WI38 (cell line): ENCODE measurements around the gene MBOAT1.

Experiments
- H3K4me3 ChIP-seq: 2 replicates; pipeline ENCODE4 v1.5.1; 2011; ENCODE audit warnings: low read depth, mild to moderate bottlenecking, control low read depth, low read length
- TF ChIP-seq, protein P1 (sequence below): IDR thresholded peaks from 2 replicates; pipeline ENCODE4 v1.5.1; 2012; ENCODE audit warnings: low read depth, mild to moderate bottlenecking, control low read depth, low read length

Gene MBOAT1

DNA sequence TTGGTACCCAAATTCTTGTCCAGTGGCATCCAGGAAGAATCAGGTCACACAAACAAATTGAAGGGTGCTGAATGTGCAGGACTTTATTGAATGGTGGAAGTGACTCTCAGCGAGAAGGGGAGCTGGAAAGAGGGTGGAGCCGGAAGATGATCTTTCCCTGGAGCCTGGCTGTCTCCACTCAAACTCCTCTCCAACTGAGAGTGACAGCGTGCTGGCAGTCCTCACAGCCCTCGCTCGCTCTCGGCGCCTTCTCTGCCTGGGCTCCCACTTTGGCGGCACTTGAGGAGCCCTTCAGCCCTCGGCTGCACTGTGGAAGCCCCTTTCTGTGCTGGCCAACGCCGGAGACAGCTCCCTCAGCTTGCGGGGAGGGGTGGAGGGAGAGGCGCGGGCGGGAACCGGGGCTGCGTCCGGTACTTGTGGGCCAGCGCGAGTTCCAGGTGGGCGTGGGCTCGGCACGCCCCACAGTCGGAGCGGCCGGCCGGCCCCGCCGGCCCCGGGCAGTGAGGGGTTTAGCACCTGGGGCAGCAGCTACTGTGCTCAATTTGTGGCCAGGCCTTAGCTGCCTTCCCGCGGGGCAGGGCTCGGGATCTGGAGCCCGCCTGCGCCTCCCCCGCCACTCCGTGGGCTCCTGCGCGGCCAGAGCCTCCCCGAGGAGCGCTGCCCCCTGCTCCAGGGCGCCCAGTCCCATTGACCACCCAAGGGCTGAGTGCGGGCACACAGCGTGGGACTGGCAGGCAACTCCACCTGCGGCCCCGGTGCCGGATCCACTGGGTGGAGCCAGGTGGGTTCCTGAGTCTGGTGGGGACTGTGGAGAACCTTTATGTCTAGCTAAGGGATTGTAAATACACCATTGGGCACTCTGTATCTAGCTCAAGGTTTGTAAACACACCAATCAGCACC lies 26.7 kb upstream of the MBOAT1 start:
- TF ChIP-seq, protein P1, sequence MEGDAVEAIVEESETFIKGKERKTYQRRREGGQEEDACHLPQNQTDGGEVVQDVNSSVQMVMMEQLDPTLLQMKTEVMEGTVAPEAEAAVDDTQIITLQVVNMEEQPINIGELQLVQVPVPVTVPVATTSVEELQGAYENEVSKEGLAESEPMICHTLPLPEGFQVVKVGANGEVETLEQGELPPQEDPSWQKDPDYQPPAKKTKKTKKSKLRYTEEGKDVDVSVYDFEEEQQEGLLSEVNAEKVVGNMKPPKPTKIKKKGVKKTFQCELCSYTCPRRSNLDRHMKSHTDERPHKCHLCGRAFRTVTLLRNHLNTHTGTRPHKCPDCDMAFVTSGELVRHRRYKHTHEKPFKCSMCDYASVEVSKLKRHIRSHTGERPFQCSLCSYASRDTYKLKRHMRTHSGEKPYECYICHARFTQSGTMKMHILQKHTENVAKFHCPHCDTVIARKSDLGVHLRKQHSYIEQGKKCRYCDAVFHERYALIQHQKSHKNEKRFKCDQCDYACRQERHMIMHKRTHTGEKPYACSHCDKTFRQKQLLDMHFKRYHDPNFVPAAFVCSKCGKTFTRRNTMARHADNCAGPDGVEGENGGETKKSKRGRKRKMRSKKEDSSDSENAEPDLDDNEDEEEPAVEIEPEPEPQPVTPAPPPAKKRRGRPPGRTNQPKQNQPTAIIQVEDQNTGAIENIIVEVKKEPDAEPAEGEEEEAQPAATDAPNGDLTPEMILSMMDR, result no peak
- H3K4me3 ChIP-seq, result no peak overlapping the region

DNA sequence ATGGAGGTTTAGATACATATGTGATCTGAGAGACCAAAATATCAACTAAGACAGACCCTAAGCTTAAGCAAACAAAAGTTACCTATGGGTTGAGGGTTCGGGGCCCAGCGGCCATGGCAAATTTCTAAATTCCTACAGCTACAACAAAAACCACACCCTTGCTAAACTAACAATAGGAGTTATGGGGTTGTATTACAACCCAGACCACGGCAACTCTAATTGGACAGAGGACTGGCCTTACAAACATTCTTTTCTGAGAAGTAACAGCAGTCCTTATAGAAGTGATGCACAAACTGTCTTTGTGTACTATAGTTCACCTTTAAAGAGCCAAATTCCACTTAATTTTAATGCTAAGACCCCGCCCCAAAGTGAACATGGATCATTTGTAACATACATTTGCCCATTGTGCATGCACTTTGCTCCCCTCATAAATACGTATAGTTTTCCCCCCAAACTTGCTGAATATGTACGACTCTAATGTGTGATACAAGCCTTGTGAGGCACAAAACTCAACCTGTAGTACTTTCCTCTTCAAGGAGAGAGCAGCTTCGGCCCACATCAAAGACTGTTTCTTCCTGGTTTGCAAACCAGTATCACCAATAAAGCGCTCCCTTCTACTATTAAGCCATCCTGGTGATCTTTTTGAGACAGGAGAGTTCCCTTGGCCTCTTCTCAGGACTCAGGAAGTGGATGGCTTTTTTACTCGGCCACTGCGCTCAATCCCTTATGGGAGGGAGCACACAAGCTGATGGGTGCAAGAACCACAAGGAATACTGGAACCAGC lies 25.6 kb upstream of the MBOAT1 start:
- H3K4me3 ChIP-seq, result no peak overlapping the region
- TF ChIP-seq, protein P1, result no peak

DNA sequence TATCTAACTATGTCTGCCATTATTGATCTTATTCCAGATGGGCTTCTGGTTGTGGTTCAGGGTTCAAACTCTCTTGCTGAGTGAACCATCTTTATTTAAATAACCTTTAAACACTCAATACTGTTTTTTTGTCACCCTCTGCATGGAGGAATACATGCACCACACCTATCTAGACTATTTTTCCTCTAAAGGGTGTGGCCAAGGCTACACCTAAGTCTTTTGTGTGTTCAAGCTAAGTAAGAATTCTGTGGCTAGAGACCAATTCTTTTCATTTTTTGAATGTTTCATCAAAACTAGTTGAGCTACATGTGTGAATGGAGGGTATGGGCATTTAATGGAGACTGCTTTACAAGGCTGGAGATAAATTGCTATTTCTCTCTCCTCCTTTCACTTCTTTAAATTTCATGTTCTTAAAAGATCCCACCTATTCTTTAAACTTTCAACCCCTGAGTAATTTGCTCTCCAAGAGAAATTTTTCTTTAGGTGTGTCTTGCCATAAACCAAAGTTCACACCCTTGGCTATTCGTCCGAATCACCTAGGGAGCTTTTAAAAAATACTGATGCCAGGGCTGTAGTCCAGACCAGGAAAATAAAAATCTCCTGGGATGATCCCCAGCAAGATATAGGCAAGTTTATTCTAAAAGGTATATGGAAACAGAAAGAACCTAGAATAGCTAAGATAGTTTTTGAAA lies 24.8 kb upstream of the MBOAT1 start:
- TF ChIP-seq, protein P1, result no peak
- H3K4me3 ChIP-seq, result no peak overlapping the region

DNA sequence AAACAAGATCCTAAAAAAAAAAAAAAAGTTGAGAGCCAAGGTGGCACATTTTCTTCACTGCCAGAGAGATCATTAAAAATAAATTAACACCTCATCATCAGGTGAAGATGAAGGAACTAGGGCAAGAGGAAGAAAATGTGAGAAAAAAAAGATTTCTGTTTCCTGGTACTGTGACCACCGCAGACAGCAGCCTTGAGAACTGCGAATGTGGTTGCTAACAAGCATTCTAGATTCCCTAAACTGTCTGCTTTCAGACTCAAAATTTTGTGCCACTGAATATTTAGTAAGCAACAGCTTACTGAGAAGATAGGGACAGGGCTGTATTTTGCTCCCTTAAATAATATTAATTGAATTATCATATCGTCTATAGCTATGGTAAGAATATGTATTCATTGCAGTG lies 24.1 kb upstream of the MBOAT1 start:
- no peak overlapping the region for H3K4me3 ChIP-seq
- TF ChIP-seq, protein P1, result no peak

DNA sequence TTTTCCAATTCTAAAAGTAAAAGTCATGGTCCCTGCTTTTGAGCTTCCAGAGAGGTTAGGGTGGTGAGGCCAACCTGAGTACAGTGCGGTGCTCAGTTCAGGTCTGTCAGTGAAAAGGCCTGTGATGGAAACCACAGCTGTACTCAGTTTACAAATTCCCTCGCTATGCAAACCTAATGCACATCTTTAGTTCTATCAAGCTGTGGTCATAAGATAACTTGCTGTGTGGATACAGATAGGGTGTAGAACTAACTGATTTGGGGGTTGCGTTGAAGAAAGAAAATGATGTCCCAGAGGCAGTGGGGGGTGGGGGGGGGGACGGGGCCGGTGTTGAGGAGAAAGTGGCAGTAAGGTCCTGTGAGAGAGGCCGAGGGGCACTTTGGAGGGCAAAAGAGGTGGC lies 22.8 kb upstream of the MBOAT1 start:
- no peak overlapping the region for H3K4me3 ChIP-seq
- TF ChIP-seq, protein P1, result no peak

DNA sequence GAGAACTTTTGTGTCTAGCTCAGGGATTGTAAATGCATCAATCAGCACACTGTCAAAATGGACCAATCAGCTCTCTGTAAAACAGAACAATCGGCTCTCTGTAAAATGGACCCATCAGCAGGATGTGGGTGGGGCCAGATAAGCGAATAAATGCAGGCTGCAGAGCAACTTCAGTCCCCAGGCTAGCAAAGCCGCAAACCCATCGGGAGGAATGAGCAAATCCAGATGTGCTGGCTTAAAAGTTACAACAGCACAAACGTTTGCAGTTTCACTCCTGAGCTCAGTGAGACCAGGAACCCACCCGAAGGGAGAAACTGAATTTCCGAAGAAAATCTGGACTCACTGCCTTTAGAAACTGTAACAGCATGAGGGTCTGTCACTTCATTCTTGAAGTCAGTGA lies 21.9 kb upstream of the MBOAT1 start:
- TF ChIP-seq, protein P1, result no peak
- H3K4me3 ChIP-seq, result no peak overlapping the region
